ENCODE data around the gene ECE1. TPM values are rescaled to one million over a fixed set of nuclear protein-coding genes. Genes with fewer than 3 reads are reported as not detected.

Gene ECE1
- total RNA-seq, 1 donor from 2014 or later, result 15.2 TPM

- no peaks in the 10 kb centered on the region for H3F3A ChIP-seq (ENCODE audit: low read depth)
- no peak for TF ChIP-seq EZH2phosphoT487 (IDR thresholded peaks at IDR 0.05)
- TF ChIP-seq, protein P1, sequence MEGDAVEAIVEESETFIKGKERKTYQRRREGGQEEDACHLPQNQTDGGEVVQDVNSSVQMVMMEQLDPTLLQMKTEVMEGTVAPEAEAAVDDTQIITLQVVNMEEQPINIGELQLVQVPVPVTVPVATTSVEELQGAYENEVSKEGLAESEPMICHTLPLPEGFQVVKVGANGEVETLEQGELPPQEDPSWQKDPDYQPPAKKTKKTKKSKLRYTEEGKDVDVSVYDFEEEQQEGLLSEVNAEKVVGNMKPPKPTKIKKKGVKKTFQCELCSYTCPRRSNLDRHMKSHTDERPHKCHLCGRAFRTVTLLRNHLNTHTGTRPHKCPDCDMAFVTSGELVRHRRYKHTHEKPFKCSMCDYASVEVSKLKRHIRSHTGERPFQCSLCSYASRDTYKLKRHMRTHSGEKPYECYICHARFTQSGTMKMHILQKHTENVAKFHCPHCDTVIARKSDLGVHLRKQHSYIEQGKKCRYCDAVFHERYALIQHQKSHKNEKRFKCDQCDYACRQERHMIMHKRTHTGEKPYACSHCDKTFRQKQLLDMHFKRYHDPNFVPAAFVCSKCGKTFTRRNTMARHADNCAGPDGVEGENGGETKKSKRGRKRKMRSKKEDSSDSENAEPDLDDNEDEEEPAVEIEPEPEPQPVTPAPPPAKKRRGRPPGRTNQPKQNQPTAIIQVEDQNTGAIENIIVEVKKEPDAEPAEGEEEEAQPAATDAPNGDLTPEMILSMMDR (IDR thresholded peaks at IDR 0.05), result no peak
- TF ChIP-seq EZH2 (IDR thresholded peaks at IDR 0.05), result no peak
- no peaks in the 10 kb centered on the region for H3K27me3 ChIP-seq
- no peak overlapping the region for H2AFZ ChIP-seq (replicated peaks)
- DNase-seq (ENCODE audit: low spot score), result no peak
- H3K27ac ChIP-seq, result no peak overlapping the region
- no peaks in the 10 kb centered on the region for H3K36me3 ChIP-seq
- no peaks in the 10 kb centered on the region for H3K9me3 ChIP-seq (ENCODE audit: low read depth)
- no peaks in the 10 kb centered on the region for H3K79me2 ChIP-seq (ENCODE audit: low read depth)
- Mint-ChIP-seq H3K27ac (peak overlapping the region; percentile 4), H3K4me3 (no peak overlapping the region), H3K36me3 (peaks cover 10% of the 10 kb centered on the region), H3K4me1 (peaks cover 27% of the 10 kb centered on the region), H3K9me3 (no peaks in the 10 kb centered on the region), H3K27me3 (ENCODE audit: insufficient read depth, low read depth) (peaks cover 4% of the 10 kb centered on the region)
- peaks cover 12% of the 10 kb centered on the region for H3K4me1 ChIP-seq
- peaks cover 7% of the 10 kb centered on the region for H4K20me1 ChIP-seq (ENCODE audit: low read depth)
- H3K9ac ChIP-seq, result no peak overlapping the region
- no peak overlapping the region for H3K4me2 ChIP-seq
- no peak overlapping the region for H3K4me3 ChIP-seq
These were observed 30.8 kb downstream of the ECE1 start for GRCh38 chr1:21259316-21260076.

DNA sequence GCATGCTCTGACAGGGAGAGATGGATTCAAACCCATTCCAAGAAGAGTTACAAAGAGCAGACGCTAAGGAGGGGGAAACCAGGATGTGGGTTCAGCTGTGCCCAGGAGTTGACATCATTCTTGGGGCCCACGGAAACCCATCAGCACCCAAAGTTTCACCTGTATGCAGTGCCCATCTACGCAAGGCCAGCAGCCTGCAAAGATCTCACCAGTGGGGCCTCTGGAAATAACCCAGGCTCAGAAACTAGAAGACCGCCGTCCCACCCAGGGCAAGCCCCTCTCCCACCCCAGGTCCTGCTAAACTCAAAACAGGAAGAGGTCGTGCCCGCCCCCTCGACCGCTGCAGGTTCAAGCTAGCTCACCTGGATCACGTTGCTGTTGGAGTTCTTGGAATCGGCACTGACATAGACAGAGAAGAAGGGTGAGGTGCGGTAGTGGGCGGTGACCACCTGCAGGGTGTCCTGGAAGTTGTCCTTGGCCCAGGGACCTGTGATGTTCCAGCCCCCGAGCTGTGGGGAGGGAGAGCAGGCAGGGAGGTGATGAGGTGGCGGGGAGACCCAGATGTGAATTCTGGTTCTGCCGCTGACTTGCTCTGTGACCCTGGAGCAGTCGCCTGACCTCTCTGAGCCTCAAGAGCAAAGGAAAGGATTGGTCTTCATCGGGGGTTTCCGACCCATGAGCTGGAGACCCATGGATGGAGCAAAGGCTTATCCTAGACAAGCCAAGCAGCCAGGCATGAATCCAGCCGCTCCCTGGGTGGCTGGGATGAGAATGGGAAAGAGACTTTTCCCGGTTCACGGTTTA is 31.7 kb downstream of the ECE1 start:
- no peaks in the 10 kb centered on the region for H3F3A ChIP-seq (ENCODE audit: low read depth)
- H3K36me3 Mint-ChIP-seq, result peaks cover 10% of the 10 kb centered on the region
- no peak overlapping the region for H3K4me3 ChIP-seq
- no peak for DNase-seq (ENCODE audit: low spot score)
- no peak overlapping the region for H2AFZ ChIP-seq (replicated peaks)
- no peak overlapping the region for H3K4me2 ChIP-seq
- H3K27ac ChIP-seq, result no peak overlapping the region
- H3K27me3 ChIP-seq, result no peaks in the 10 kb centered on the region
- no peak overlapping the region for H3K9ac ChIP-seq
- peaks cover 27% of the 10 kb centered on the region for H3K4me1 Mint-ChIP-seq
- H3K4me1 ChIP-seq, result peaks cover 12% of the 10 kb centered on the region
- H3K79me2 ChIP-seq (ENCODE audit: low read depth), result no peaks in the 10 kb centered on the region
- peaks cover 7% of the 10 kb centered on the region for H4K20me1 ChIP-seq (ENCODE audit: low read depth)
- peaks cover 4% of the 10 kb centered on the region for H3K27me3 Mint-ChIP-seq (ENCODE audit: insufficient read depth, low read depth)
- no peaks in the 10 kb centered on the region for H3K9me3 Mint-ChIP-seq
- H3K9me3 ChIP-seq (ENCODE audit: low read depth), result no peaks in the 10 kb centered on the region
- H3K36me3 ChIP-seq, result no peaks in the 10 kb centered on the region
- H3K27ac Mint-ChIP-seq, result no peak overlapping the region
- no peak overlapping the region for H3K4me3 Mint-ChIP-seq
- TF ChIP-seq EZH2phosphoT487 (IDR thresholded peaks at IDR 0.05), result no peak
- no peak for TF ChIP-seq EZH2 (IDR thresholded peaks at IDR 0.05)
- TF ChIP-seq, protein P1 (IDR thresholded peaks at IDR 0.05), result no peak

- DNase-seq (ENCODE audit: low spot score), result no peak
- Mint-ChIP-seq H3K4me1 (peaks cover 21% of the 10 kb centered on the region), H3K36me3 (peaks cover 8% of the 10 kb centered on the region), H3K9me3 (no peaks in the 10 kb centered on the region), H3K27me3 (ENCODE audit: insufficient read depth, low read depth) (peaks cover 1% of the 10 kb centered on the region), H3K27ac (no peak overlapping the region), H3K4me3 (no peak overlapping the region)
- Histone ChIP-seq H3K9me3 (ENCODE audit: low read depth) (no peaks in the 10 kb centered on the region), H4K20me1 (ENCODE audit: low read depth) (peaks cover 7% of the 10 kb centered on the region), H3K27ac (no peak overlapping the region), H3F3A (ENCODE audit: low read depth) (no peaks in the 10 kb centered on the region), H3K27me3 (no peaks in the 10 kb centered on the region), H3K4me1 (peaks cover 7% of the 10 kb centered on the region), H3K4me2 (no peak overlapping the region), H2AFZ (replicated peaks) (no peak overlapping the region), H3K36me3 (no peaks in the 10 kb centered on the region), H3K9ac (no peak overlapping the region), H3K79me2 (ENCODE audit: low read depth) (no peaks in the 10 kb centered on the region), H3K4me3 (no peak overlapping the region)
- TF ChIP-seq, protein P1 (IDR thresholded peaks at IDR 0.05), result no peak
- TF ChIP-seq EZH2phosphoT487 (IDR thresholded peaks at IDR 0.05) (no peak), EZH2 (IDR thresholded peaks at IDR 0.05) (no peak)
These were observed 32.7 kb downstream of the ECE1 start for GRCh38 chr1:21257431-21258135.
